ENCODE measurements around the gene TMEM190.

TMEM190 gene

GRCh38 chr19:55353356-55353802 lies 23.2 kb upstream of the TMEM190 start:
- H3K4me3 ChIP-seq (replicated peaks in 1 of 2; ENCODE audit: low read depth in 2 of 2, low read length in 2 of 2), result peak overlapping the region; percentile 44 to 46
- no peak for TF ChIP-seq CTCF (IDR thresholded peaks at IDR 0.05; ENCODE audit: low read depth, low read length)
- DNase-seq (ENCODE audit: low read depth in 2 of 2), result no peak

- TF ChIP-seq CTCF (IDR thresholded peaks at IDR 0.05; ENCODE audit: low read depth, low read length), result no peak
- peak overlapping the region; percentile 44 to 46 for H3K4me3 ChIP-seq (replicated peaks in 1 of 2; ENCODE audit: low read depth in 2 of 2, low read length in 2 of 2)
- DNase-seq (ENCODE audit: low read depth in 2 of 2), result peak; percentile 28 to 62
Measured at GRCh38 chr19:55353803-55354697, 22.6 kb upstream of the TMEM190 start.

GRCh38 chr19:55354698-55355212 lies 21.9 kb upstream of the TMEM190 start, which contains the start of gene COX6B2:
TSS of gene COX6B2 (minus strand) at chr19:55354719. CDS start at chr19:55354521, 198 bp downstream.
- H3K4me3 ChIP-seq (replicated peaks in 1 of 2; ENCODE audit: low read depth in 2 of 2, low read length in 2 of 2), result peak within 1 kb of the TSS; percentile 44 to 46
- no peak for TF ChIP-seq CTCF (IDR thresholded peaks at IDR 0.05; ENCODE audit: low read depth, low read length)
- DNase-seq (ENCODE audit: low read depth in 2 of 2), result no peak

GRCh38 chr19:55355213-55355821 lies 21.3 kb upstream of the TMEM190 start:
- H3K4me3 ChIP-seq (replicated peaks in 1 of 2; ENCODE audit: low read depth in 2 of 2, low read length in 2 of 2), result no peak overlapping the region
- no peak for TF ChIP-seq CTCF (IDR thresholded peaks at IDR 0.05; ENCODE audit: low read depth, low read length)

GRCh38 chr19:55358493-55358892 lies 18.1 kb upstream of the TMEM190 start:
- TF ChIP-seq CTCF (IDR thresholded peaks at IDR 0.05; ENCODE audit: low read depth, low read length), result no peak
- no peak for DNase-seq (ENCODE audit: low read depth in 2 of 2)
- no peak overlapping the region for H3K4me3 ChIP-seq (replicated peaks in 1 of 2; ENCODE audit: low read depth in 2 of 2, low read length in 2 of 2)

More at GRCh38 chr19:55355213-55355821, 21.3 kb upstream of the TMEM190 start:
- no peak for DNase-seq (ENCODE audit: low read depth in 2 of 2)

- TF ChIP-seq CTCF (IDR thresholded peaks at IDR 0.05; ENCODE audit: low read depth, low read length), result no peak
- H3K4me3 ChIP-seq (replicated peaks in 1 of 2; ENCODE audit: low read depth in 2 of 2, low read length in 2 of 2), result no peak overlapping the region
- no peak for DNase-seq (ENCODE audit: low read depth in 2 of 2)
Measured at GRCh38 chr19:55358943-55359908, 17.4 kb upstream of the TMEM190 start.

Measured in cardiac fibroblast (primary cell).